GM18519 (cell line): ENCODE results near the gene GABRR3.
"Not testable (repeated sequence)": the region's sequence is repeated elsewhere in the genome, so short reads cannot be mapped to it uniquely, and the experiment has no call there.

Experiments
- ATAC-seq: cut with Tn5 transposase; IDR thresholded peaks from one replicate; pipeline ENCODE4 v1.9.1; 2021; ENCODE audit warnings: mild to moderate bottlenecking, moderate library complexity; ENCODE audit not compliant: unreplicated experiment, low FRiP score

Gene GABRR3

GRCh38 chr3:98022978-98023820 lies 11.9 kb downstream of the GABRR3 start:
- ATAC-seq: peak; percentile 58

- no peak for ATAC-seq
Observed at GRCh38 chr3:98021830-98022560, 13.1 kb downstream of the GABRR3 start.

GRCh38 chr3:98020412-98020811 lies 14.7 kb downstream of the GABRR3 start:
- ATAC-seq: no peak

- ATAC-seq: no peak
Observed at GRCh38 chr3:98018301-98018700, 16.8 kb downstream of the GABRR3 start.

- no peak for ATAC-seq
Observed at GRCh38 chr3:98014268-98014585, 20.9 kb downstream of the GABRR3 start.

- ATAC-seq: no peak
Observed at GRCh38 chr3:98013411-98014267, 21.5 kb downstream of the GABRR3 start.

- ATAC-seq: no peak
Observed at GRCh38 chr3:98012979-98013378, 22.1 kb downstream of the GABRR3 start.

GRCh38 chr3:98010883-98011449 lies 24.1 kb downstream of the GABRR3 start:
- ATAC-seq: not testable (repeated sequence)

GRCh38 chr3:98010194-98010882 lies 24.8 kb downstream of the GABRR3 start:
- no peak for ATAC-seq

GRCh38 chr3:98008855-98009254 lies 26.3 kb downstream of the GABRR3 start:
- peak; percentile 45 for ATAC-seq

GRCh38 chr3:98005438-98005837 lies 29.7 kb downstream of the GABRR3 start:
- ATAC-seq: no peak

- no peak for ATAC-seq
Observed at GRCh38 chr3:98004721-98005120, 30.4 kb downstream of the GABRR3 start.

GRCh38 chr3:98003306-98003969 lies 31.7 kb downstream of the GABRR3 start:
- ATAC-seq: peak; percentile 35

- no peak for ATAC-seq
Observed at GRCh38 chr3:98002717-98003116, 32.4 kb downstream of the GABRR3 start.

GRCh38 chr3:97999994-98000393 lies 35.1 kb downstream of the GABRR3 start:
- no peak for ATAC-seq

- no peak for ATAC-seq
Observed at GRCh38 chr3:97999103-97999502, 36.0 kb downstream of the GABRR3 start.

GRCh38 chr3:97996988-97997387 lies 38.1 kb downstream of the GABRR3 start:
- ATAC-seq: no peak

- no peak for ATAC-seq
Observed at GRCh38 chr3:97994328-97994945, 40.7 kb downstream of the GABRR3 start.

GRCh38 chr3:97993526-97993925 lies 41.6 kb downstream of the GABRR3 start:
- ATAC-seq: no peak
